ENCODE data around the gene TESK1. TPM values are rescaled to one million over a fixed set of nuclear protein-coding genes. Genes with fewer than 3 reads are reported as not detected.
A peak's percentile ranks its signal among the peaks of the same experiment; 100 is the strongest.

Gene TESK1
- total RNA-seq, 1 donor from 2014 or later = 28.8 TPM

DNA sequence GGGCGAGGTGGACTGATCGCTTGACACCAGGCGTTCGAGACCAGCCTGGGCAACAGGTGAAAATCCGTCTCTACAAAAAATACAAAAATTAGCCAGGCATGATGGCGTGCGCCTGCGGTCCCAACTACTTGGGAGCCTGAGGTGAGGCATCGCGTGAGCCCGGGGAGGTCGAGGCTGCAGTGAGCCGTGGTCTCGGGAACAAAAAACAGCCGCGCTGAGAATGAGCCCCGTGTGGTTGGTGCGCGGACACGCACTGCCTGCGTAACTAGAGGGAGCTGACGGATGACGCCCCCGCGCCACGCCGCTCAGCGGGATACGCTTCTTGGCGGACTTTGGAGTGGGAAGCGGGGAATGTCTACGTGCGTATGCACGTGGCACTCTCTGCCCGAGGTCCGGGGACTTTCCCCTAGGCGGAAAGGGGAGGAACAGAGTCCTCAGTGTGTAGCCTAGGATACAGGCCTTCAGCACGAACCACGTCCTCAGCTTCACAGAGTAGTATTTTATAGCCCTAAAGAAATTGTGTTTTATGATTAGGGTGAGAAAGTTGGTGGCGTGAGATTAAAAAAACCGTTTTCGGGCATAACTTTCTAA lies 52.6 kb downstream of the TESK1 start, which contains the start of gene RMRP:
Gene RMRP (minus strand): TSS at position 474 of the 591 bp plus-strand sequence.
- intact Hi-C loops (cut with micrococcal nuclease) = no loop called here
- ATAC-seq = peak; percentile 93
- DNase-seq = peak; percentile 97

DNA sequence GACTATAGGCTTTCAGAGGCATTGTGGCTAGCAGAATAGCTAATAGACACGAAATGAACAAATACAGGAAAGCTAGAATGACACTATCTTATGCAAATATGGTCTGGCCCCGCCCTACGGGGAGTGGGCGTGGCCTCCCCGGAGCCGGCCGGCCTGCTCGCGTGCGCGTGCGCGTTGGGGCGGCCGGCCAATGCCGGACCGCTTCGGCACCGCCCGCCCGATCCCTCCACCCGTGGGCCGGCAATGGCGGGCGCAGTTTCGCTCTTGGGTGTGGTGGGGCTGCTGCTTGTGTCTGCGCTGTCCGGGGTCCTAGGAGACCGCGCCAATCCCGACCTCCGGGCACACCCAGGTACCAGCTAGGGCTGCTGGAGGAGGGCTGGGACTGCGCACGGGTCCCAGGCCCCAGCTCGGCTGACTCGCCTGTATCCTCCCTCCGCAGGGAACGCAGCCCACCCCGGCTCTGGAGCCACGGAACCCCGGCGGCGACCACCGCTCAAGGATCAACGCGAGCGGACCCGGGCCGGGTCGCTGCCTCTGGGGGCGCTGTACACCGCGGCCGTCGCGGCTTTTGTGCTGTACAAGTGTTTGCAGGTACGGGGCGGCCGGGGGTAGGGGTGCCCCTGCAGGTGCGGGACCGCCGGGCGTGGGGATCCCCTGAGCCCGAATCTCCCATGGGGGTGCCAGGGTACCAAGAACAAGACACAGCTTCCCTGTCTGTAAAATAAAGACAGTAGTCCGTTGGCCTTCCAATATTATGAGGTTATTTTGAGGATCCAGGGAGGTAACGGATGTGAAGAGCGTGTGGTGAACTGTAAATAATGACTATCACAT lies 53.3 kb downstream of the TESK1 start, which contains the start of gene CCDC107:
Gene CCDC107 (plus strand): TSS at position 156 of the 831 bp plus-strand sequence. CDS start 88 bp downstream, at position 244.
- intact Hi-C loops (cut with micrococcal nuclease) = no loop called here
- peak; percentile 93 for DNase-seq
- ATAC-seq = peak; percentile 83

DNA sequence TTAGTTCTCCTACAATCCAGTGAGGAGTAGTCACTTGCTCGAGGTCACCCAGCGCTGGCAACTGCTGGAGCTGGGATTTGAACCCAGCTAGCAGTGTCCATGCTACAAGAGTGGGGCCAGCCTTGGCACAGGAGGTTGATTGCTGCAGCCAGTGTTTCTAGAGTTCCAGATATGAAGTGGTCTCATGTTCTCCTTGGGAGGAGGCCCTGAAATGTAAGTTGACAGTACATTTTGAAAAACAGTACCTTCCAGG lies 53.8 kb downstream of the TESK1 start:
- intact Hi-C loops (cut with micrococcal nuclease) = no loop called here
- peak; percentile 7 for ATAC-seq
- peak; percentile 61 for DNase-seq

DNA sequence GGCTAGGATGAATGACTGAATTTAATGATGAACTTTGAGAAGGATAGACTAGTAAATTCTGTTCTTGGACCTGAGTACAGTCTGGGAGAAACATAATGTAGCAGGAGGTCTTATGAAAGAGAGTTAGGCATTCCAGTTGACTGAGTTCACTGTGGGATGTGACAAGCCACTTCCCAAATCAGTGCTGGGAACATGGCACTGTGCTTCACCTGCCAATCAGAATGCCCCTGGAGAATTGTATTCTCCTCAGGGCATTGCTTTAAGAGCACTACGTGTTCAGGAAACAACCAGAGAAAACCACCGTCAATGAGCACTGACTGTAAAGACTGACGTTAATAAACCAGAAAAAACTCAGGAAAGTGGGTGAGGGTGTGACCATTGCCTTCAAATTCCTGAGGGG lies 54.3 kb downstream of the TESK1 start:
- ATAC-seq (peak; percentile 28), DNase-seq (no peak)

More for the DNA sequence above, 54.3 kb downstream of the TESK1 start:
- intact Hi-C loops (cut with micrococcal nuclease) = no loop called here

Small RNA genes within 50 kb of the gene (microRNA-seq; reads per million reads assigned to microRNA genes)
- not detected for gene MIR4667 (ENCODE audit: borderline number of aligned reads)

Other genes with a start within 250 kb of the TESK1 start
- 30.3 TPM for gene RUSC2, start 115.2 kb upstream of the TESK1 start, total RNA-seq
- 0.77 TPM for gene CD72, start 13.2 kb downstream of the TESK1 start, total RNA-seq
- 0.32 TPM for gene SIT1, start 45.7 kb downstream of the TESK1 start, total RNA-seq
- 16,495 TPM for gene RMRP, start 52.8 kb downstream of the TESK1 start, total RNA-seq
- 45.6 TPM for gene CCDC107, start 53.0 kb downstream of the TESK1 start, total RNA-seq
- gene ARHGEF39, start 59.9 kb downstream of the TESK1 start, total RNA-seq = 0.45 TPM
- gene CA9, start 68.7 kb downstream of the TESK1 start, total RNA-seq = 0.64 TPM
- 1,217 TPM for gene TPM2, start 84.7 kb downstream of the TESK1 start, total RNA-seq
- 243 TPM for gene TLN1, start 126.9 kb downstream of the TESK1 start, total RNA-seq
- gene CREB3, start 127.4 kb downstream of the TESK1 start, total RNA-seq = 19.4 TPM
- gene GBA2, start 144.0 kb downstream of the TESK1 start, total RNA-seq = 90.2 TPM
- gene RGP1, start 144.0 kb downstream of the TESK1 start, total RNA-seq = 32.4 TPM
- gene MSMP, start 149.0 kb downstream of the TESK1 start, total RNA-seq = not detected
- 24.6 TPM for gene NPR2, start 186.3 kb downstream of the TESK1 start, total RNA-seq
- 3.2 TPM for gene SPAG8, start 207.0 kb downstream of the TESK1 start, total RNA-seq
- gene HINT2, start 209.8 kb downstream of the TESK1 start, total RNA-seq = 75.8 TPM
- not detected for gene FAM221B, start 223.5 kb downstream of the TESK1 start, total RNA-seq
- gene TMEM8B, start 224.0 kb downstream of the TESK1 start, total RNA-seq = 15.9 TPM